ENCODE measurements around the gene ZNF780A. TPM values are rescaled to one million over a fixed set of nuclear protein-coding genes. Genes with fewer than 3 reads are reported as not detected.
"Not testable (repeated sequence)": the region's sequence is repeated elsewhere in the genome, so short reads cannot be mapped to it uniquely, and the experiment has no call there.

ZNF780A gene
- total and polyA plus RNA-seq, 2 of the 8 experiments (the other 6 are each of a cell fraction or from before 2014, with no cell fraction given) = 3.5 to 12.0 TPM

- no CpG with 5 or more reads among the region's 25 CpGs for WGBS, 2 experiments (ENCODE audit: extremely low coverage in 1 of 2, insufficient coverage in 1 of 2, insufficient read length in 1 of 2, insufficient replicate concordance in 2 of 2, low coverage in 1 of 2, low lambda C conversion rate in 2 of 2, missing lambda C conversion rate in 1 of 2)
- H3K4me2 ChIP-seq (ENCODE audit: insufficient read depth in 1 of 2, low read depth in 2 of 2, low read length in 2 of 2); H2BK5ac ChIP-seq (ENCODE audit: low read depth, low read length); H3K56ac ChIP-seq (replicated peaks; ENCODE audit: insufficient read length, low read depth, low read length); H2AK5ac ChIP-seq (ENCODE audit: low read depth, low read length); CTCF ChIA-PET (ENCODE audit: partially characterized antibody); H4K91ac ChIP-seq (replicated peaks; ENCODE audit: insufficient read length, low read length); H3K36me3 ChIP-seq (ENCODE audit: control insufficient read depth in 2 of 4, insufficient read depth in 4 of 4, low read length in 3 of 4); H3K27me3 ChIP-seq (replicated peaks in 1 of 4; ENCODE audit: control insufficient read depth in 3 of 4, extremely low read depth in 1 of 4, insufficient read depth in 3 of 4, low read length in 3 of 4); H2BK20ac ChIP-seq (ENCODE audit: low read length); H3K18ac ChIP-seq (ENCODE audit: extremely low read depth, low read length); H3K4me3 ChIP-seq (ENCODE audit: extremely low read depth in 1 of 4, insufficient read depth in 2 of 4, low read depth in 3 of 4, low read length in 4 of 4); FAIRE-seq; H3K4ac ChIP-seq (replicated peaks; ENCODE audit: insufficient read length, low read depth, low read length); H2BK12ac ChIP-seq (ENCODE audit: low read depth, low read length); POLR2A ChIA-PET (ENCODE audit: partially characterized antibody); H3K27ac ChIP-seq (ENCODE audit: low read depth, low read length); H3K9ac ChIP-seq (replicated peaks in 1 of 4; ENCODE audit: extremely low read depth in 1 of 4, low read depth in 3 of 4, low read length in 3 of 4); H2BK120ac ChIP-seq (replicated peaks; ENCODE audit: low read depth, low read length); H3K23ac ChIP-seq (ENCODE audit: insufficient read length); H3K14ac ChIP-seq (ENCODE audit: insufficient read length); H3K79me1 ChIP-seq (ENCODE audit: low read depth, low read length); H4K20me1 ChIP-seq (replicated peaks in 1 of 2; ENCODE audit: control insufficient read depth in 1 of 2, insufficient read depth in 2 of 2, low read length in 2 of 2); H4K5ac ChIP-seq (ENCODE audit: insufficient read length, low read depth, low read length); H2AFZ ChIP-seq (ENCODE audit: low read length); DNase-seq (ENCODE audit: low read depth in 1 of 2, low spot score in 2 of 2); H4K8ac ChIP-seq (ENCODE audit: extremely low read depth, insufficient read depth, low read length); H2BK15ac ChIP-seq (ENCODE audit: low read length); H3K79me2 ChIP-seq (ENCODE audit: control insufficient read depth in 1 of 2, insufficient read depth in 2 of 2, low read length in 2 of 2); H3K23me2 ChIP-seq (ENCODE audit: low read depth, low read length); H3K4me1 ChIP-seq (replicated peaks in 1 of 4; ENCODE audit: control insufficient read depth in 3 of 4, insufficient read depth in 4 of 4, low read length in 3 of 4): not testable (repeated sequence)
- peaks cover 9 to 14% of the 10 kb centered on the region in 2 experiments; a peak in 3 of 4 replicates for H3K9me3 ChIP-seq (ENCODE audit: insufficient read depth in 2 of 2, low read depth in 1 of 2, low read length in 1 of 2)
Measured at GRCh38 chr19:40118638-40119037, 27.9 kb upstream of the ZNF780A start.

All from H1 (cell line).